NK-92 (cell line): ENCODE results near the gene KIAA1191.

Source experiments
- DNase-seq: peaks from one replicate; lab custom pipeline; 2025; ENCODE audit not compliant: unreplicated experiment; lab: John Stamatoyannopoulos, UW

KIAA1191 gene

GRCh38 chr5:176389135-176390123 is 27.9 kb upstream of the KIAA1191 start:
- no peak for DNase-seq

GRCh38 chr5:176388444-176389134 is 27.0 kb upstream of the KIAA1191 start, which contains the start of the genes HIGD2A and NOP16:
TSS of gene HIGD2A (plus strand) at chr5:176388751. CDS start at chr5:176388820, 69 bp downstream.
TSS of gene NOP16 (minus strand) at chr5:176388598. CDS start at chr5:176388539, 59 bp downstream.
- peak; percentile 95 for DNase-seq

- no peak for DNase-seq
Measured at GRCh38 chr5:176388003-176388443, 26.5 kb upstream of the KIAA1191 start.

- no peak for DNase-seq
Measured at GRCh38 chr5:176387384-176387925, 25.9 kb upstream of the KIAA1191 start.

- DNase-seq = no peak
Measured at GRCh38 chr5:176386491-176386890, 24.9 kb upstream of the KIAA1191 start.

- DNase-seq = no peak
Measured at GRCh38 chr5:176384991-176385390, 23.4 kb upstream of the KIAA1191 start.

- no peak for DNase-seq
Measured at GRCh38 chr5:176384366-176384930, 22.9 kb upstream of the KIAA1191 start.

GRCh38 chr5:176383961-176384360 is 22.4 kb upstream of the KIAA1191 start:
- DNase-seq = no peak

GRCh38 chr5:176383248-176383905 is 21.8 kb upstream of the KIAA1191 start:
- DNase-seq = no peak

- no peak for DNase-seq
Measured at GRCh38 chr5:176382721-176383120, 21.2 kb upstream of the KIAA1191 start.

- DNase-seq = no peak
Measured at GRCh38 chr5:176381979-176382378, 20.4 kb upstream of the KIAA1191 start.

GRCh38 chr5:176381423-176381822 is 19.9 kb upstream of the KIAA1191 start:
- no peak for DNase-seq

- no peak for DNase-seq
Measured at GRCh38 chr5:176379881-176380280, 18.3 kb upstream of the KIAA1191 start.

GRCh38 chr5:176373100-176373818 is 11.7 kb upstream of the KIAA1191 start:
- DNase-seq = no peak

- DNase-seq = no peak
Measured at GRCh38 chr5:176371621-176372539, 10.3 kb upstream of the KIAA1191 start.

GRCh38 chr5:176369934-176370711 is 8.6 kb upstream of the KIAA1191 start:
- no peak for DNase-seq

- no peak for DNase-seq
Measured at GRCh38 chr5:176368726-176369125, 7.2 kb upstream of the KIAA1191 start.

- no peak for DNase-seq
Measured at GRCh38 chr5:176366232-176366894, 4.8 kb upstream of the KIAA1191 start.
